Mesodermal cell (in vitro differentiated cells): Measurements from ENCODE around the gene PTGES3.

Experiments
- H3K27ac ChIP-seq: 2 replicates; pipeline ENCODE4 v1.7.0; 2013; ENCODE audit warnings: mild to moderate bottlenecking, low read depth, low read length, moderate library complexity; ENCODE audit not compliant: severe bottlenecking
- H3K36me3 ChIP-seq: 2 replicates; pipeline ENCODE4 v1.7.1; 2013; ENCODE audit warnings: mild to moderate bottlenecking, low read length, moderate library complexity; ENCODE audit not compliant: control insufficient read depth, insufficient read depth
- H3K4me1 ChIP-seq: one replicate; pipeline ENCODE4 v1.7.1; 2013; ENCODE audit warnings: mild to moderate bottlenecking, low read length; ENCODE audit not compliant: insufficient read depth, control insufficient read depth, poor library complexity, severe bottlenecking
- H3K4me3 ChIP-seq: 2 replicates; pipeline ENCODE4 v1.7.0; 2013; ENCODE audit warnings: low read length, control low read depth, mild to moderate bottlenecking; ENCODE audit not compliant: insufficient read depth, poor library complexity, severe bottlenecking; ENCODE audit errors: extremely low read depth
- H3K9me3 ChIP-seq: 2 replicates; pipeline ENCODE4 v1.7.1; 2013; ENCODE audit warnings: mild to moderate bottlenecking, low read length, moderate library complexity; ENCODE audit not compliant: control insufficient read depth
- WGBS, 2 experiments: methylation state at CpG; one replicate each; pipeline ENCODE4 v1.1.5; 2013; ENCODE audit warnings: missing lambda C conversion rate in 2 of 2; ENCODE audit not compliant: insufficient coverage in 2 of 2; 5-methylcytosine and 5-hydroxymethylcytosine counted together

PTGES3 gene

DNA sequence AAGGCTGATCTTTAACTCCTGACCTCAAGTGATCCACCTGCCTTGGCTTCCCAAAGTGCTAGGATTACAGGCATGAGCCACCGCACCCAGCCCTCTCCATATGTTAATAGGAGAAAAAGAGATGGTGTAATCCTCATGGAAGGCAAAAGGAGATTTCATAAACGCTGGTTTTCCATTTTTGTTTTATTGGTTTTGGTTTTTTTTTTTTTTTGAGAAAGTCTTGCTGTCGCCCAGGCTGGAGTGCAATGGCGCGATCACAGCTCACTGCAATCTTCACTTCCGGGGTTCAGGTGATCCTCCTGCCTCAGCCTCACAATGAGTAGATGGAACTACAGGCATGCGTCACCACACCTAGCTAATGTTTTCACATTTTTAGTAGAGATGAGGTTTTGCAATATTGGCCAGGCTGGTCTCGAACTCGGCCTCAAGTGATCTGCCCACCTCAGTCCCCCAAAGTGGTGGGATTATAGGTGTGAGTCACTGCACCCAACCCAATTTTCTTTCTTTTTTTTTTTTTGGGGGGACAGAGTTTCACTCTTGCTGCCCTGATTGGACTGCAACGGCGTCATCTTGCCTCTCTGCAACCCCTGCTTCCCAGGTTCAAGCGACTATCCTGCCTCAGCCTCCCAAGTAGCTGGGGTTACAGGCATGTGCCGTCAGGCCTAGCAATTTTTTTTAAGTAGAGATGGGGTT, 8.1 kb downstream of the PTGES3 start:
- Histone ChIP-seq H3K4me3 (no peak overlapping the region), H3K27ac (no peak overlapping the region), H3K9me3 (no peaks in the 10 kb centered on the region), H3K36me3 (peaks cover 86% of the 10 kb centered on the region), H3K4me1 (peaks cover 6% of the 10 kb centered on the region)
- WGBS, 2 experiments = 89 to 98% methylated on average over 6 to 8 of the region's 13 CpGs

DNA sequence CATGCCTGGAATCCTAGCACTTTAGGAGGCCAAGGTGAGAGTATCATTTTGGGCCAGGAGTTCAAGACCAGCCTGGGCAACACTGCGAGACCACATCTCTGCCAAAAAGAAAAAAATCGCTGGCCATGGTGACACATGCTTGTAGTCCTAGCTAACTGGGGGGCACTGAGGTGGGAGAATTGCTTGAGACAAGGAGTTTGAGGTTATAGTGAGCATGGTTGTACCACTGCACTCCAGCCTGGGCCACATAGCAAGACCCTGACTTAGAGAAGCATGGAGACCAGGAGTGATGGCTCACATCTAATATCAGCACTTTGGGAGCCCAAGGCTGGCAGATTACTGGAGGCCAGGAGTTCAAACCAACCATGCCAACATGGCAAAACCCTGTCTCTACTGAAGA, 9.2 kb downstream of the PTGES3 start:
- no peaks in the 10 kb centered on the region for H3K9me3 ChIP-seq
- WGBS, 2 experiments = 90 to 100% methylated on average over 2 of the region's 2 CpGs
- H3K36me3 ChIP-seq = peaks cover 88% of the 10 kb centered on the region
- H3K4me3 ChIP-seq = no peak overlapping the region
- peaks cover 2% of the 10 kb centered on the region for H3K4me1 ChIP-seq
- H3K27ac ChIP-seq = no peak overlapping the region

DNA sequence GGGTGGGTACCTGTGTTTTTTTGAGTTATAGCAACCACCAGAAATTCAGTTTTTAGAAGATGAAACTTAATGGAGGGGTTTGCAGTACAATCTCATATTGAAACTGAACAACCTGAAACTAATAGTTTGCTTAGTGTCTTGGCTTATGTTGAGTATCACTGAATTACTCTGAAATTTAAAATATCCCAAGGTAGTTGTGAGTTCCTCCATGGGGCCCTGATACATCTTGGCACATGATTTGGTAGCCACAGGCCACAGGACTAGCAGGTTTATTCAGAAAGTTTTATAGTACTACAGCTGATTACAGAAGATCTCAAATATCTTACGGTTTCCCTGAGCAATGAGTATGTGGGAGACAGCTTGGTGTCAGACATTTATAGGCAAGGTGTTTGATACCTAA, 10.4 kb downstream of the PTGES3 start:
- Histone ChIP-seq H3K4me3 (no peak overlapping the region), H3K36me3 (peaks cover 86% of the 10 kb centered on the region), H3K4me1 (peaks cover 2% of the 10 kb centered on the region), H3K9me3 (no peaks in the 10 kb centered on the region), H3K27ac (no peak overlapping the region)
- WGBS, 2 experiments = no CpG with 5 or more reads among the region's 1 CpG

DNA sequence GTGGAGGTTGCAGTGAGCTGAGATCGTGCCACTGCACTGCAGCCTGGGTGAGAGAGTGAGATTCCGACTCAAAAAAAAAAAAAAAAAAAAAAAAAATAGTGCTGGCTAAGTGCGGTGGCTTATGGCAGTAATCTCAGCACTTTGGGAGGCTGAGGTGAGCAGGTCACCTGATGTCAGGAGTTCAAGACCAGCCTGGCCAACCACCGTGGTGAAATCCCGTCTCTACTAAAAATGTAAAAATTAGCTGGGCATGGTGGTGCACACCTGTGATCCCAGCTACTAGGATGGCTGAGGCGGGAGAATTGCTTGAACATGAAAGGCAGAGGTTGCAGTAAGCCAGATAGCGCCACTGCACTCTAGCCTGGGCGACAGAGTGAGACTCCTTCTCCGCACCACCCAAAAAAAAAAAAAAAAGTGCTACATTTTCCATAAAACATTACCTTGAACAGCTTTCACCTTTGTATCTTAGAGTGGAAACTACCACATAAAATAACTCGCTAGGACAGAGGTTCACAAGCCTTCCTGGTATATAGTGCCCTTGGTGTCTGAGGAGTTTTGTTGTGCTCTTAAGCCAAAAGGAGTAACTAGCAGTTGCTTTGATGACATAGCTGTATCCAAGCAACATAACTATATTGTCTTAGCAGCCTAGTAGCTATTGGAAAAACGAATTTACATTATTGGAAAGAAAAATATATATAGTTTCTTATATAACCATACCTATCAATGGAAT, 11.1 kb downstream of the PTGES3 start:
- peaks cover 83% of the 10 kb centered on the region for H3K36me3 ChIP-seq
- peaks cover 1% of the 10 kb centered on the region for H3K4me1 ChIP-seq
- H3K4me3 ChIP-seq = no peak overlapping the region
- 84 to 89% methylated on average over 4 to 8 of the region's 11 CpGs for WGBS, 2 experiments
- H3K27ac ChIP-seq = no peak overlapping the region
- H3K9me3 ChIP-seq = no peaks in the 10 kb centered on the region

DNA sequence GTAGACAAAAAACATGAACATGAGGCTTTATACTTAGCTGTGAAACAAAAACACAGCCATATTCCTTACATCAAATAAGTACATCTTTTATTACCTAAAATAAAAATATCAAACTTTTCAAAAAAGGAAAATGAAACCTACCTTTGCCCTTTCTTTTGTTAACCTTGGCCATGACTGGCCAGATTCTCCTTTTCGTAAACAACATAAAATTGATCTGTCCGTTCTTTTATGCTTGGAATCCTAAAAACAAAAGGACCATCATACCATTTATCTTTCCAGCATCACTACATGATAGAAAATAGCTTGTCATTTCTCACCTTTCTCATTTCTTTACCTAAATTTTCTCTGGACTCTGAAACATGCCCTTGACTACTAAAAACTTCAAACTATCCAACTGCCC, 16.5 kb downstream of the PTGES3 start:
- WGBS, 2 experiments = 94 to 100% methylated on average over 2 of the region's 2 CpGs
- Histone ChIP-seq H3K9me3 (no peaks in the 10 kb centered on the region), H3K36me3 (peaks cover 89% of the 10 kb centered on the region)

DNA sequence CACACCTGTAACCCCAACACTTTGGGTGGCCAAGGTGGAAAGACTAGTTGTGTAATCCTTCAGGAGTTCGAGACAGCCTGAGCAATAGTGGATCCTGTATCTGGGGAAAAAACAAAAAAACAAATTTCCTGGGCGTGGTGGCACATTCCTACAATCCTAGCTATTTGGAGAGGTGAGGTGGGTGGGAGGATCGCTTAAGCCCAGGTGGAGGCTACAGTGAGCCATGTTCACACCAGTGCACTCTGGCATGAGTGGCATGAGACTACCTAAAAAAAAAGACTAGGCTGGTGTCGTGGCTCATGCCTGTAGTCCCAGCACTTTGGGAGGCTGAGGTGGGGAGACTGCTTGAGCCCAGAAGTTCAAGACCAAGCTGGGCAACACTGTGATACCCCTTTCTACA, 17.2 kb downstream of the PTGES3 start:
- H3K4me1 ChIP-seq = no peaks in the 10 kb centered on the region
- no peak overlapping the region for H3K27ac ChIP-seq
- peaks cover 90% of the 10 kb centered on the region for H3K36me3 ChIP-seq
- no peaks in the 10 kb centered on the region for H3K9me3 ChIP-seq
- 93 to 95% methylated on average over 4 of the region's 4 CpGs for WGBS, 2 experiments
- H3K4me3 ChIP-seq = no peak overlapping the region

More for the DNA sequence above, 16.5 kb downstream of the PTGES3 start:
- Histone ChIP-seq H3K27ac (no peak overlapping the region), H3K4me1 (no peaks in the 10 kb centered on the region), H3K4me3 (no peak overlapping the region)

DNA sequence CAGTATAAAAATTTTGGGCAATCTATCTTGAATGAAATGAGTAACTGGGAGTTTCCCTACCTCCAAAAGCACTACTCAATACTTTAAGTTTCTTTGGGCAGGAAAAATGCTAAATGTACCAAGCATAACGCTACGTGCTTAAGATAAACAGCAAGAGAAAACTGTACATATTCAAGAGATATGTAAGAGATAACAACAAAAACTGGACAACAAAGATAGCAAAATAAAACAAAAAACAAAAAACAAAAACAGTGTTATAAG, 20.0 kb downstream of the PTGES3 start:
- H3K36me3 ChIP-seq = peaks cover 94% of the 10 kb centered on the region
- WGBS, 2 experiments = no CpG with 5 or more reads among the region's 2 CpGs

DNA sequence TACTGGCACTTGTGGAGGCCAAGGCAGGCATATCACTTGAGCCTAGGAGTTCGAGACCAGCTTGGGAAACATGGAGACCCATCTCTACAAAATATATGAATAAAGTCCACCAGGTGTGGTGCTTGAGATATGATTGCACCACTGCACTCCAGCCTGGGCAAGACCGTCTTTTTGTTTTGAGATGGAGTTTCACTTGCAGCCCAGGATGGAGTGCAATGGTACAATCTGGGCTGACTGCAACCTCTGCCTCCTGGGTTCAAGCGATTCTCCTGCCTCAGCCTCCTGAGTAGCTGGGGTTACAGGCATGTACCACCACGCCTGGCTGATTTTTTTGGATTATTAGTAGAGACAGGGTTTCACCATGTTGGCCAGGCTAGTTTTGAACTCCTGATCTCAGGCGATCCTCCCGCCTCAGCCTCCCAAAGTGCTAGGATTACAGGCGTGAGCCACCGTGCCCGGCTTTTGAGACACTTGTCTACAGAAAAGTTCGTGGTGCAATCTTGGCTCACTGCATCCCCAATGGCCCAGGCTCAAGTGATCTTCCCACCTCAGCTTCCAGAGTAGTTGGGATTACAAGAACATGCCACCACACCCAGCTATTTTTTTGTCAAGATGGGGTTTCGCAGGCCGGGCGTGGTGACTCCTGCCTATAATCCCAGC, 26.0 kb downstream of the PTGES3 start:
- WGBS, 2 experiments = 90 to 92% methylated on average over 12 of the region's 13 CpGs
- no peaks in the 10 kb centered on the region for H3K4me1 ChIP-seq
- H3K36me3 ChIP-seq = peaks cover 46% of the 10 kb centered on the region
- no peak overlapping the region for H3K27ac ChIP-seq
- H3K4me3 ChIP-seq = no peak overlapping the region
- H3K9me3 ChIP-seq = no peaks in the 10 kb centered on the region

More for the DNA sequence above, 20.0 kb downstream of the PTGES3 start:
- Histone ChIP-seq H3K27ac (no peak overlapping the region), H3K9me3 (no peaks in the 10 kb centered on the region), H3K4me3 (no peak overlapping the region), H3K4me1 (no peaks in the 10 kb centered on the region)

DNA sequence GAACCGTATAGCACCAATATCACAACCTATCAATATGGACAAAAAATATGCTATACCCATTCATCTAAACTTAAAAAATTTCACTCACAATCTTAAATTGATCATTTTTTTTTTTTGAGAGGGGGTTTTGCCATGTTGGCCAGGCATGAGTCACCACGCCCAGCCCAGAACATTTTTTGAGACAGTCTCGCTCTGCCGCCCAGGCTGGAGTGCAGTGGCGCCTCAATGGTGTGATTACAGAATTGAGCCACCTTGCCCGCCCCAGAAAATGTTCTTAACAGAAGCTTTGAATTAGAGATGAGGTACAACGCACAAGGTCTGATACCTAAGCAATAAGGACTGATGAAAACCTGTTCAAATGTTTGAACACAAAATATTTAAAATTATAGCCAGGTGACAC, 26.5 kb downstream of the PTGES3 start:
- Histone ChIP-seq H3K9me3 (no peaks in the 10 kb centered on the region), H3K4me1 (no peaks in the 10 kb centered on the region), H3K4me3 (no peak overlapping the region), H3K36me3 (peaks cover 40% of the 10 kb centered on the region), H3K27ac (no peak overlapping the region)
- WGBS, 2 experiments = 88 to 95% methylated on average over 4 to 5 of the region's 7 CpGs

DNA sequence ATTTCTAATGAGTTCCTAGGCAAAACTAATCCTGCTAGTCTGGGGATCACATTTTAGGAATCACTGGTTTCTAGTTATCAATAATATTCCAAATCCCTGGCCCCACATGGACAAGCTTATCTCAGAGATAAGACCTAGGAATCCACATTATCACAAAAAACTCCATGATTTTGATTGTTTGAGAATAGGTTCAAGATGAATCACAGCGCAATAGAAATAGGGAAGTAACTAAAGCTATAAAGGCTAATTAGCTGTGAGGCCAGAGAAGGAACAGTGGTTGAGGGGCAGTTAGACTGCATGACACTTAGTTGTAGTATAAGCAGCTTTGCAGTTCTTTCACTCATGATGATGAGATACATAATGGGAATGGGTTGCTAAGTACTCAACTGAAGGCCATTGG, 29.2 kb downstream of the PTGES3 start:
- Histone ChIP-seq H3K9me3 (no peaks in the 10 kb centered on the region), H3K36me3 (peaks cover 16% of the 10 kb centered on the region), H3K4me1 (no peaks in the 10 kb centered on the region), H3K4me3 (no peak overlapping the region), H3K27ac (no peak overlapping the region)
- WGBS, 2 experiments = 100% methylated on average over 1 of the region's 1 CpG
